Activated T-helper 1 cell treated with anti-CD3 and anti-CD28 coated beads, Interleukin-12 subunit alpha, Interleukin-12 subunit beta, Interleukin-2, Interleukin-4 antibody, amounts not matched to agents 30 ng/mL and 10 ng/mL and 1 ng/mL, durations not matched to agents 14 hours and 24 hours and 36 hours (primary cell): ENCODE measurements around the gene KRT85. TPM values are rescaled to one million over a fixed set of nuclear protein-coding genes. Genes with fewer than 3 reads are reported as not detected.

Source experiments
- DNase-seq: peaks from one replicate; pipeline ENCODE4 v3.0.0; 2021; ENCODE audit warnings: low spot score
- H3K27ac Mint-ChIP-seq: one replicate; pipeline ENCODE4 v1.8.0; 2021; ENCODE audit warnings: mild to moderate bottlenecking, mixed read lengths
- H3K27me3 Mint-ChIP-seq: one replicate; pipeline ENCODE4 v1.8.0; 2022; ENCODE audit warnings: mild to moderate bottlenecking, moderate library complexity, mixed read lengths; ENCODE audit not compliant: insufficient read depth
- H3K36me3 Mint-ChIP-seq: one replicate; pipeline ENCODE4 v1.8.0; 2021; ENCODE audit warnings: low read depth, mixed read lengths
- H3K4me1 Mint-ChIP-seq: one replicate; pipeline ENCODE4 v1.8.0; 2021; ENCODE audit warnings: low read depth, mixed read lengths
- H3K4me3 Mint-ChIP-seq: one replicate; pipeline ENCODE4 v1.8.0; 2021; ENCODE audit warnings: mild to moderate bottlenecking, moderate library complexity, mixed read lengths
- H3K9me3 Mint-ChIP-seq: one replicate; pipeline ENCODE4 v1.8.0; 2021; ENCODE audit warnings: mixed read lengths
- intact Hi-C: fragments of 100-400 bp; cut with micrococcal nuclease; formaldehyde crosslinking; loops from one replicate; pipeline ENCODE4 v1.15.1; 2024
- total RNA-seq: library from RNA; stranded (reverse); gene quantifications from 2 replicates; pipeline ENCODE4 v1.2.3, GENCODE V29; 2022

The KRT85 gene
- total RNA-seq, 1 donor from 2014 or later = not detected

DNA sequence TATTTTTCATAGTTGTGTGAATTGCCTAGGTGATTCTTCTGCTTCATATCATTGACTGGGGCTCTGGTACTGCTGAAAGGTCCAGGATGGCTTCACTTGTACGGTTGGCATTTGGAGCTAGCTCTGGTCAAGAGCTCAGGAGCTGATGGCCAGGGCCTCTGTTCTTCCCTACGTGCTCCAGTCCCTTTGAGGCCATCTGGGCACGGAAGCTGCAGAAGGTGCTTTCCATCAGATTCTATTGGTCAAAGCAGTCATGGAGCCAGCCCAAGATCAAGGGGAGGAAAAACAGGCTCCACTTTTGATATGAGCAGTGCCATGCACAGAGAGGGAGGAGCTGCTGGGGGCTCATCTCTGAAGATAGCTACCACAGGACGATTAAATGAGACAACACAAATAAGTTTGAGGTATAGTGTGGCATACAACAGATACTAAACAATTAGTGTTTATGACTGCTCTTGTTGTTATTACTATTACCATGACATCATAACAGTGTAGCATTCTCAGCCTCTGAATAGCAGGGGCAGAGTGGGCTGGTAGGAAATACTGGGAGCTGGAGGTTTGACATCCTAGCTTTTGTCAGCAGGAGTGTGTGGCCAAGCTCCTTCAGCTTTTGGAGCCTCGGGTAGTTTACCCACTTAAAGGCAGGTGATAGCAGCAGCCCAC is 56.5 kb downstream of the KRT85 start:
- H3K9me3 Mint-ChIP-seq = no peaks in the 10 kb centered on the region
- H3K4me1 Mint-ChIP-seq = peaks cover 5% of the 10 kb centered on the region
- intact Hi-C loops = no loop called here
- peaks cover 6% of the 10 kb centered on the region for H3K36me3 Mint-ChIP-seq
- peaks cover 58% of the 10 kb centered on the region for H3K27me3 Mint-ChIP-seq
- no peak for DNase-seq
- H3K4me3 Mint-ChIP-seq = no peak overlapping the region
- no peak overlapping the region for H3K27ac Mint-ChIP-seq

Other genes with a start within 250 kb of the KRT85 start
- gene KRT80, start 175.5 kb downstream of the KRT85 start, total RNA-seq = not detected in 2 replicates
- gene KRT7, start 134.2 kb downstream of the KRT85 start, total RNA-seq = 15.5 and 21.2 TPM in 2 replicates
- 0.73 and 0.93 TPM in 2 replicates for gene KRT86, start 92.8 kb downstream of the KRT85 start, total RNA-seq
- gene KRT81, start 75.9 kb downstream of the KRT85 start, total RNA-seq = not detected in 2 replicates
- not detected in 2 replicates for gene KRT83, start 46.1 kb downstream of the KRT85 start, total RNA-seq
- gene KRT84, start 18.2 kb upstream of the KRT85 start, total RNA-seq = not detected in 2 replicates
- gene KRT82, start 38.9 kb upstream of the KRT85 start, total RNA-seq = not detected in 2 replicates
- gene KRT75, start 66.9 kb upstream of the KRT85 start, total RNA-seq = not detected in 2 replicates
- gene KRT6B, start 84.7 kb upstream of the KRT85 start, total RNA-seq = not detected in 2 replicates
- not detected in 2 replicates for gene KRT6C, start 106.3 kb upstream of the KRT85 start, total RNA-seq
- gene KRT6A, start 125.8 kb upstream of the KRT85 start, total RNA-seq = not detected in 2 replicates
- not detected in 2 replicates for gene KRT5, start 152.9 kb upstream of the KRT85 start, total RNA-seq
- gene KRT71, start 185.7 kb upstream of the KRT85 start, total RNA-seq = not detected in 2 replicates
- not detected in 2 replicates for gene KRT74, start 206.4 kb upstream of the KRT85 start, total RNA-seq
- not detected in 2 replicates for gene KRT72, start 234.0 kb upstream of the KRT85 start, total RNA-seq